GM12878 (cell line): ENCODE data around the gene KCND2. TPM values are rescaled to one million over a fixed set of nuclear protein-coding genes. Genes with fewer than 3 reads are reported as not detected.

ENCODE experiments used
- ATAC-seq: fragments of 200-7000 bp; cut with Tn5 transposase; 3 replicates; pipeline ENCODE4 v1.9.1; 2020; ENCODE audit warnings: mild to moderate bottlenecking, moderate library complexity
- BruUV-seq: library from RNA; stranded (reverse); fragments of 400-500 nt; replicated peaks from 2 replicates; lab custom pipeline; 2021; lab: Mats Ljungman, UMichigan
- CTCF ChIA-PET: fragments of 300-600 bp; sonication (Branson Sonifier 250); formaldehyde crosslinking; extraction: SDS; loops from one replicate; lab custom pipeline; 2021; ENCODE audit warnings: inconsistent platforms; lab: Yijun Ruan, JAX
- POLR2A ChIA-PET: fragments of 350-600 bp; formaldehyde crosslinking; extraction: SDS; loops from one replicate; lab custom pipeline; 2021; ENCODE audit warnings: inconsistent platforms; lab: Charles Lee
- RAD21 ChIA-PET: fragments of 300-600 bp; sonication (Branson Sonifier 250); formaldehyde crosslinking; loops from one replicate; lab custom pipeline; 2023; ENCODE audit warnings: antibody characterized with exemption; ENCODE audit not compliant: unreplicated experiment; lab: Charles Lee
- SMC1A ChIA-PET: fragments of 300-600 bp; sonication (Branson Sonifier 250); formaldehyde crosslinking; loops from one replicate; lab custom pipeline; 2023; ENCODE audit not compliant: unreplicated experiment, uncharacterized antibody; lab: Charles Lee
- DNase-seq: peaks from one replicate; pipeline ENCODE4 v3.0.0-alpha.2; 2011; ENCODE audit warnings: low read depth, low spot score
- FAIRE-seq: peaks from 3 replicates; lab custom pipeline; 2011; peaks lifted over from hg19 to GRCh38; lab: Jason Lieb, UNC
- H2AFZ ChIP-seq: 2 replicates; pipeline ENCODE4 v1.6.0; 2011; ENCODE audit warnings: low read depth, low read length, control low read depth; ENCODE audit not compliant: control insufficient read depth
- H3K27ac ChIP-seq: 2 replicates; pipeline ENCODE4 v1.5.1; 2011; ENCODE audit warnings: control low read depth; ENCODE audit not compliant: control insufficient read depth, insufficient read depth
- H3K27me3 ChIP-seq, 2 experiments: replicated peaks in 1 of 2; 2 replicates each; pipeline versions ENCODE4 v1.6.0 to v1.6.1; 2011; ENCODE audit warnings: low read length in 1 of 2; ENCODE audit not compliant: control insufficient read depth in 2 of 2, insufficient read depth in 2 of 2
- H3K36me3 ChIP-seq, 2 experiments: 2 replicates each; pipeline ENCODE4 v1.5.1; 2011; ENCODE audit warnings: low read length in 1 of 2; ENCODE audit not compliant: control insufficient read depth in 2 of 2, insufficient read depth in 2 of 2
- H3K4me1 ChIP-seq: 2 replicates; pipeline ENCODE4 v1.6.1; 2011; ENCODE audit warnings: mild to moderate bottlenecking, low read length, moderate library complexity, mixed read lengths; ENCODE audit not compliant: control insufficient read depth, insufficient read depth
- H3K4me2 ChIP-seq: 2 replicates; pipeline ENCODE4 v1.6.0; 2011; ENCODE audit warnings: control low read depth; ENCODE audit not compliant: control insufficient read depth, insufficient read depth
- H3K4me3 ChIP-seq: fragments of 200-600 bp; sonication (generic); 2 replicates; pipeline ENCODE4 v1.5.1; 2016
- H3K79me2 ChIP-seq: 2 replicates; pipeline ENCODE4 v1.6.0; 2011; ENCODE audit warnings: low read length; ENCODE audit not compliant: control insufficient read depth, insufficient read depth
- H3K9ac ChIP-seq: 2 replicates; pipeline ENCODE4 v1.8.0; 2011; ENCODE audit warnings: low read length, control low read depth, mixed read lengths; ENCODE audit not compliant: control insufficient read depth, insufficient read depth
- H3K9me3 ChIP-seq: replicated peaks from 3 replicates; pipeline ENCODE4 v1.5.1; 2011; ENCODE audit warnings: mild to moderate bottlenecking, low read length; ENCODE audit not compliant: control insufficient read depth, insufficient read depth
- H4K20me1 ChIP-seq: 2 replicates; pipeline ENCODE4 v1.6.0; 2011; ENCODE audit not compliant: control insufficient read depth, insufficient read depth
- CREM ChIP-seq: IDR thresholded peaks from 2 replicates; pipeline ENCODE4 v1.6.1; 2014; ENCODE audit warnings: antibody characterized with exemption, low read depth
- FOS ChIP-seq: IDR thresholded peaks from 3 replicates; pipeline ENCODE4 v1.6.1; 2011; ENCODE audit warnings: borderline replicate concordance; ENCODE audit not compliant: insufficient read length; ENCODE audit errors: extremely low read depth
- JUND ChIP-seq: IDR thresholded peaks from 2 replicates; pipeline ENCODE4 v1.6.1; 2012; ENCODE audit warnings: low read depth, mild to moderate bottlenecking, low read length, improper control_type of control experiment, moderate library complexity
- KLF5 ChIP-seq: fragments of 450-650 bp; IDR thresholded peaks from 2 replicates; pipeline ENCODE4 v1.6.1; 2014; ENCODE audit warnings: mild to moderate bottlenecking; ENCODE audit not compliant: partially characterized antibody
- NFXL1 ChIP-seq: fragments of 450-650 bp; IDR thresholded peaks from 2 replicates; pipeline ENCODE4 v1.6.1; 2017; ENCODE audit warnings: antibody characterized with exemption, mild to moderate bottlenecking, borderline replicate concordance
- NR2F1 ChIP-seq: fragments of 450-650 bp; conservative IDR thresholded peaks from 2 replicates; pipeline ENCODE4 v1.6.1; 2017; ENCODE audit warnings: mild to moderate bottlenecking
- POU2F2 ChIP-seq: IDR thresholded peaks from 3 replicates; pipeline ENCODE4 v1.6.1; 2011; ENCODE audit warnings: low read depth, mild to moderate bottlenecking, low read length, borderline replicate concordance
- RELA ChIP-seq: fragments of 450-650 bp; IDR thresholded peaks from 2 replicates; pipeline ENCODE4 v1.8.0; 2014; ENCODE audit warnings: borderline replicate concordance; ENCODE audit not compliant: partially characterized antibody
- SMC3 ChIP-seq: IDR thresholded peaks from 2 replicates; pipeline ENCODE4 v1.6.1; 2011; ENCODE audit warnings: low read length, improper control_type of control experiment, borderline replicate concordance
- SPI1 ChIP-seq: IDR thresholded peaks from 2 replicates; pipeline ENCODE4 v1.6.1; 2011; ENCODE audit warnings: low read depth, mild to moderate bottlenecking, low read length, moderate library complexity, borderline replicate concordance; ENCODE audit not compliant: insufficient read depth
- TAF1 ChIP-seq: IDR thresholded peaks from 2 replicates; pipeline ENCODE4 v1.6.1; 2011; ENCODE audit warnings: mild to moderate bottlenecking, low read depth, low read length, borderline replicate concordance
- ZNF207 ChIP-seq: fragments of 450-650 bp; IDR thresholded peaks from 2 replicates; pipeline ENCODE4 v1.6.1; 2014; ENCODE audit warnings: antibody characterized with exemption, mild to moderate bottlenecking, borderline replicate concordance
- ZNF384 ChIP-seq: IDR thresholded peaks from 2 replicates; pipeline ENCODE4 v1.6.1; 2012; ENCODE audit warnings: low read depth, mild to moderate bottlenecking, low read length, improper control_type of control experiment, borderline replicate concordance
- WGBS: methylation state at CpG from one replicate; pipeline ENCODE4 v1.1.6; 2016; ENCODE audit warnings: low lambda C conversion rate; ENCODE audit not compliant: insufficient replicate concordance, insufficient coverage; ENCODE audit errors: missing lambda C conversion rate; 5-methylcytosine and 5-hydroxymethylcytosine counted together
- in situ Hi-C: fragments of 300-500 bp; cut with MboI; formaldehyde crosslinking; loops from 9 replicates; pipeline ENCODE4 v1.14.3; 2018; ENCODE audit warnings: mixed read lengths
- intact Hi-C: fragments of 100-400 bp; cut with micrococcal nuclease; formaldehyde crosslinking; loops from one replicate; pipeline ENCODE4 v1.14.2; 2022; ENCODE audit not compliant: unreplicated experiment
- polyA plus RNA-seq, 11 experiments: library from polyadenylated mRNA; depleted of rRNA in 4 of 11; unstranded in 6 of 11; stranded (reverse) in 5 of 11; fragments of >200 nt; fragmentation: Nextera tagmentation in 4 of 11; fragmentation: Illumina TruSeq in 1 of 11; extraction: Ambion mirVana in 4 of 11; extraction: Trizol in 1 of 11; gene quantifications; 1 replicate in 1 of 11; 2 replicates in 10 of 11; pipeline versions ENCODE4 v1.2.1 to v1.2.3, GENCODE V29; 2011 to 2016; ENCODE audit warnings: inconsistent platforms in 2 of 11, missing spikeins in 2 of 11, low read depth in 1 of 11
- total RNA-seq, 4 experiments: library from RNA; depleted of rRNA in 3 of 4; stranded (reverse); fragments of >200 nt in 3 of 4; fragmentation: Illumina TruSeq in 1 of 4; extraction: Trizol in 1 of 4; gene quantifications; 2 replicates each; pipeline versions ENCODE4 v1.2.1 to v1.2.3, GENCODE V29; 2013 to 2021
- TF ChIP-seq, protein P1 (sequence below): IDR thresholded peaks from 2 replicates; pipeline ENCODE4 v1.6.1; 2011; ENCODE audit warnings: borderline replicate concordance, low read depth, mild to moderate bottlenecking, moderate library complexity, mixed read lengths, low read length; ENCODE audit not compliant: insufficient read depth; ENCODE audit errors: extremely low read length
- TF ChIP-seq, protein P2 (sequence below): IDR thresholded peaks from 2 replicates; pipeline ENCODE4 v1.6.1; 2011; ENCODE audit warnings: borderline replicate concordance, low read depth, mild to moderate bottlenecking, moderate library complexity, low read length; ENCODE audit not compliant: insufficient read depth, poor library complexity, severe bottlenecking
- TF ChIP-seq, protein P3 (sequence below): fragments of 450-650 bp; IDR thresholded peaks from 2 replicates; pipeline ENCODE4 v1.6.1; 2016; ENCODE audit warnings: mild to moderate bottlenecking
- TF ChIP-seq, protein P4 (sequence below): fragments of 450-650 bp; formaldehyde crosslinking; IDR thresholded peaks from 2 replicates; pipeline ENCODE4 v1.4.0; 2020; ENCODE audit warnings: mild to moderate bottlenecking, moderate library complexity

KCND2 gene
- total and polyA plus RNA-seq, 10 of the 15 experiments (the other 5 are each of a cell fraction or from before 2014, with no cell fraction given), result 3.6 to 22.3 (median 6.3) TPM

DNA sequence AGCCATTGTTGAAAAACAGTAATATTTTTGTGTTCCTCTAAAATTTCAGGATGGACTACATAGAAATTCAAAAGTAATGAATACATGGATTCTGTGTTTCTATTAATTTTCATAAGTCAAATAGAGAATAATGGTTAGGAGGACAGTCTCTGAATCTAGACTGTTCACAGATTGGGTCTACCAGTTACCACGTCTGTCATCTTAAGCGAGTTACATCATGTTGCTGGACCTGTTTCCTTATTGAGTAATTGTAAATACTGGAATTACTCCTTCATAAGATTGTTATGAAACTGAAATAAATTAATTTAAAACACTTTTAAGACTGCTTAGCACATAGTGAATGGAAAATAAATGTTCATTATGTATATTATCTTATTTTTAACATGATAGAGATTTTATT, 172.3 kb downstream of the KCND2 start:
- Histone ChIP-seq H3K27ac (no peak overlapping the region), H3K79me2 (peaks cover 30% of the 10 kb centered on the region), H3K27me3 (no peaks in the 10 kb centered on the region), H4K20me1 (no peaks in the 10 kb centered on the region), H2AFZ (no peak overlapping the region), H3K9me3 (peaks cover 5% of the 10 kb centered on the region), H3K4me1 (peaks cover 23% of the 10 kb centered on the region), H3K36me3 (peaks cover 0 to 2% of the 10 kb centered on the region in 2 experiments; a peak in 2 of 4 replicates), H3K4me3 (no peak overlapping the region), H3K4me2 (no peak overlapping the region), H3K9ac (no peak overlapping the region)
- DNase-seq (no peak), ATAC-seq (no peak), FAIRE-seq (peak; percentile 18)
- intact Hi-C loops (no loop called here), in situ Hi-C loops (no loop called here)
- SMC1A ChIA-PET, result interaction anchor here (1.5 kb wide), 1 partner anchor 28 kb away, joined by 5 read pairs; no protein-coding TSS in a partner anchor
- WGBS, result 93% methylated on average over 2 of the region's 2 CpGs
- CTCF ChIA-PET, result no interaction called here
- BruUV-seq, result no TSS peak
- POLR2A ChIA-PET, result no interaction called here
- RAD21 ChIA-PET, result interaction anchor here (0.6 kb wide), 1 partner anchor 42 kb away, joined by 3 read pairs; no protein-coding TSS in a partner anchor
- TF ChIP-seq POU2F2 (no peak), CREM (no peak), NFXL1 (no peak), TAF1 (no peak), NR2F1 (no peak), KLF5 (no peak), JUND (no peak), SMC3 (no peak), FOS (no peak), SPI1 (no peak), ZNF384 (no peak), RELA (no peak), ZNF207 (no peak)
- TF ChIP-seq, protein P1, sequence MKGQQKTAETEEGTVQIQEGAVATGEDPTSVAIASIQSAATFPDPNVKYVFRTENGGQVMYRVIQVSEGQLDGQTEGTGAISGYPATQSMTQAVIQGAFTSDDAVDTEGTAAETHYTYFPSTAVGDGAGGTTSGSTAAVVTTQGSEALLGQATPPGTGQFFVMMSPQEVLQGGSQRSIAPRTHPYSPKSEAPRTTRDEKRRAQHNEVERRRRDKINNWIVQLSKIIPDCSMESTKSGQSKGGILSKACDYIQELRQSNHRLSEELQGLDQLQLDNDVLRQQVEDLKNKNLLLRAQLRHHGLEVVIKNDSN, result no peak
- TF ChIP-seq, protein P2, sequence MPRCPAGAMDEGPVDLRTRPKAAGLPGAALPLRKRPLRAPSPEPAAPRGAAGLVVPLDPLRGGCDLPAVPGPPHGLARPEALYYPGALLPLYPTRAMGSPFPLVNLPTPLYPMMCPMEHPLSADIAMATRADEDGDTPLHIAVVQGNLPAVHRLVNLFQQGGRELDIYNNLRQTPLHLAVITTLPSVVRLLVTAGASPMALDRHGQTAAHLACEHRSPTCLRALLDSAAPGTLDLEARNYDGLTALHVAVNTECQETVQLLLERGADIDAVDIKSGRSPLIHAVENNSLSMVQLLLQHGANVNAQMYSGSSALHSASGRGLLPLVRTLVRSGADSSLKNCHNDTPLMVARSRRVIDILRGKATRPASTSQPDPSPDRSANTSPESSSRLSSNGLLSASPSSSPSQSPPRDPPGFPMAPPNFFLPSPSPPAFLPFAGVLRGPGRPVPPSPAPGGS, result no peak
- TF ChIP-seq, protein P3, sequence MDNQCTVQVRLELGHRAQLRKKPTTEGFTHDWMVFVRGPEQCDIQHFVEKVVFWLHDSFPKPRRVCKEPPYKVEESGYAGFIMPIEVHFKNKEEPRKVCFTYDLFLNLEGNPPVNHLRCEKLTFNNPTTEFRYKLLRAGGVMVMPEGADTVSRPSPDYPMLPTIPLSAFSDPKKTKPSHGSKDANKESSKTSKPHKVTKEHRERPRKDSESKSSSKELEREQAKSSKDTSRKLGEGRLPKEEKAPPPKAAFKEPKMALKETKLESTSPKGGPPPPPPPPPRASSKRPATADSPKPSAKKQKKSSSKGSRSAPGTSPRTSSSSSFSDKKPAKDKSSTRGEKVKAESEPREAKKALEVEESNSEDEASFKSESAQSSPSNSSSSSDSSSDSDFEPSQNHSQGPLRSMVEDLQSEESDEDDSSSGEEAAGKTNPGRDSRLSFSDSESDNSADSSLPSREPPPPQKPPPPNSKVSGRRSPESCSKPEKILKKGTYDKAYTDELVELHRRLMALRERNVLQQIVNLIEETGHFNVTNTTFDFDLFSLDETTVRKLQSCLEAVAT, result no peak
- TF ChIP-seq, protein P4, sequence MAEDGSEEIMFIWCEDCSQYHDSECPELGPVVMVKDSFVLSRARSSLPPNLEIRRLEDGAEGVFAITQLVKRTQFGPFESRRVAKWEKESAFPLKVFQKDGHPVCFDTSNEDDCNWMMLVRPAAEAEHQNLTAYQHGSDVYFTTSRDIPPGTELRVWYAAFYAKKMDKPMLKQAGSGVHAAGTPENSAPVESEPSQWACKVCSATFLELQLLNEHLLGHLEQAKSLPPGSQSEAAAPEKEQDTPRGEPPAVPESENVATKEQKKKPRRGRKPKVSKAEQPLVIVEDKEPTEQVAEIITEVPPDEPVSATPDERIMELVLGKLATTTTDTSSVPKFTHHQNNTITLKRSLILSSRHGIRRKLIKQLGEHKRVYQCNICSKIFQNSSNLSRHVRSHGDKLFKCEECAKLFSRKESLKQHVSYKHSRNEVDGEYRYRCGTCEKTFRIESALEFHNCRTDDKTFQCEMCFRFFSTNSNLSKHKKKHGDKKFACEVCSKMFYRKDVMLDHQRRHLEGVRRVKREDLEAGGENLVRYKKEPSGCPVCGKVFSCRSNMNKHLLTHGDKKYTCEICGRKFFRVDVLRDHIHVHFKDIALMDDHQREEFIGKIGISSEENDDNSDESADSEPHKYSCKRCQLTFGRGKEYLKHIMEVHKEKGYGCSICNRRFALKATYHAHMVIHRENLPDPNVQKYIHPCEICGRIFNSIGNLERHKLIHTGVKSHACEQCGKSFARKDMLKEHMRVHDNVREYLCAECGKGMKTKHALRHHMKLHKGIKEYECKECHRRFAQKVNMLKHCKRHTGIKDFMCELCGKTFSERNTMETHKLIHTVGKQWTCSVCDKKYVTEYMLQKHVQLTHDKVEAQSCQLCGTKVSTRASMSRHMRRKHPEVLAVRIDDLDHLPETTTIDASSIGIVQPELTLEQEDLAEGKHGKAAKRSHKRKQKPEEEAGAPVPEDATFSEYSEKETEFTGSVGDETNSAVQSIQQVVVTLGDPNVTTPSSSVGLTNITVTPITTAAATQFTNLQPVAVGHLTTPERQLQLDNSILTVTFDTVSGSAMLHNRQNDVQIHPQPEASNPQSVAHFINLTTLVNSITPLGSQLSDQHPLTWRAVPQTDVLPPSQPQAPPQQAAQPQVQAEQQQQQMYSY (CRISPR knock-in tag), result no peak
